K562 (cell line): Measurements from ENCODE around the gene SBNO1. TPM values are rescaled to one million over a fixed set of nuclear protein-coding genes. Genes with fewer than 3 reads are reported as not detected.

Experiments
- ATAC-seq: fragments of 200-7000 bp; cut with Tn5 transposase; 3 replicates; pipeline ENCODE4 v1.9.1; 2020; ENCODE audit warnings: moderate library complexity
- BruUV-seq: library from RNA; stranded (reverse); fragments of 400-500 nt; replicated peaks from 2 replicates; lab custom pipeline; 2021; lab: Mats Ljungman, UMichigan
- CTCF ChIA-PET: fragments of 300-600 bp; formaldehyde crosslinking; extraction: SDS; loops from one replicate; lab custom pipeline; 2021; ENCODE audit warnings: low intra/inter-chr PET ratio; lab: Yijun Ruan, JAX
- POLR2A ChIA-PET: fragments of 300-600, 350-650 bp; sonication (Branson Sonifier 250); formaldehyde crosslinking; extraction: SDS; loops from one replicate; lab custom pipeline; 2021; ENCODE audit warnings: antibody characterized with exemption, inconsistent platforms; lab: Yijun Ruan, JAX
- DNase-seq, 4 experiments: peaks; one replicate each; pipeline versions ENCODE4 v3.0.0 to v3.0.0-alpha.2; 2011 to 2018; ENCODE audit warnings: low spot score in 3 of 4, mixed read lengths in 3 of 4; ENCODE audit errors: extremely low read depth in 1 of 4
- FAIRE-seq: peaks from 2 replicates; lab custom pipeline; 2011; peaks lifted over from hg19 to GRCh38; lab: Jason Lieb, UNC
- H2AFZ ChIP-seq: 2 replicates; pipeline ENCODE4 v1.6.0; 2011; ENCODE audit warnings: low read depth, low read length, control low read depth, inconsistent platforms
- H3K27ac ChIP-seq: fragments of 200-600 bp; 3 replicates; pipeline ENCODE4 v1.8.0; 2011; ENCODE audit warnings: low read depth, mild to moderate bottlenecking, control low read depth, inconsistent platforms, low read length, moderate library complexity, mixed read lengths; ENCODE audit errors: extremely low read depth
- H3K27me3 ChIP-seq, 2 experiments: fragments of 300-600 bp in 1 of 2; 2 replicates in 1 of 2; 3 replicates in 1 of 2; pipeline versions ENCODE4 v1.6.0 to v1.8.0; 2011; ENCODE audit warnings: inconsistent platforms in 2 of 2, low read length in 2 of 2, mild to moderate bottlenecking in 1 of 2, mixed read lengths in 1 of 2, moderate library complexity in 1 of 2; ENCODE audit not compliant: control insufficient read depth in 2 of 2, insufficient read depth in 2 of 2
- H3K36me3 ChIP-seq: fragments of 300-600 bp; 3 replicates; pipeline ENCODE4 v1.8.0; 2011; ENCODE audit warnings: mild to moderate bottlenecking, low read length, inconsistent platforms; ENCODE audit not compliant: control insufficient read depth, insufficient read depth
- H3K4me1 ChIP-seq, 2 experiments: fragments of 200-600 bp in 1 of 2; replicated peaks in 1 of 2; 2 replicates in 1 of 2; 3 replicates in 1 of 2; pipeline versions ENCODE4 v1.5.1 to v1.8.0; 2011; ENCODE audit warnings: inconsistent platforms in 2 of 2, low read length in 2 of 2, mild to moderate bottlenecking in 1 of 2, mixed read lengths in 1 of 2, moderate library complexity in 1 of 2; ENCODE audit not compliant: control insufficient read depth in 2 of 2, insufficient read depth in 2 of 2
- H3K4me2 ChIP-seq: 2 replicates; pipeline ENCODE4 v1.6.1; 2011; ENCODE audit warnings: low read length, control low read depth, inconsistent platforms, mixed read lengths; ENCODE audit not compliant: insufficient read depth
- H3K4me3 ChIP-seq: fragments of 200-600 bp; sonication (generic), shearing (Covaris generic); 2 replicates; pipeline ENCODE4 v1.5.1; 2016; ENCODE audit warnings: control low read depth, inconsistent platforms
- H3K79me2 ChIP-seq: fragments of 200-600 bp; 3 replicates; pipeline ENCODE4 v1.8.0; 2011; ENCODE audit warnings: low read length, inconsistent platforms; ENCODE audit not compliant: control insufficient read depth, insufficient read depth
- H3K9ac ChIP-seq, 2 experiments: 2 replicates each; pipeline versions ENCODE4 v1.6.0 to v1.6.1; 2011; ENCODE audit warnings: low read depth in 2 of 2, low read length in 2 of 2, control low read depth in 1 of 2, inconsistent platforms in 1 of 2, mild to moderate bottlenecking in 1 of 2, mixed read lengths in 1 of 2; ENCODE audit not compliant: insufficient read depth in 1 of 2
- H3K9me1 ChIP-seq: one replicate; pipeline ENCODE4 v1.6.0; 2011; ENCODE audit warnings: inconsistent platforms, mild to moderate bottlenecking, low read length, moderate library complexity; ENCODE audit not compliant: control insufficient read depth, insufficient read depth
- H3K9me3 ChIP-seq: replicated peaks from 2 replicates; pipeline ENCODE4 v1.5.1; 2011; ENCODE audit warnings: low read depth, low read length, inconsistent platforms; ENCODE audit not compliant: control insufficient read depth, insufficient read depth
- H4K20me1 ChIP-seq: replicated peaks from 2 replicates; pipeline ENCODE4 v1.6.1; 2011; ENCODE audit warnings: low read length, inconsistent platforms, mixed read lengths; ENCODE audit not compliant: control insufficient read depth, insufficient read depth
- BCLAF1 ChIP-seq, 2 experiments: fragments of 450-650 bp in 1 of 2; IDR thresholded peaks; 2 replicates each; pipeline ENCODE4 v1.6.1; 2011 to 2017; ENCODE audit warnings: low read depth in 2 of 2, antibody characterized with exemption in 1 of 2, borderline replicate concordance in 1 of 2, low read length in 1 of 2, mild to moderate bottlenecking in 1 of 2, mixed read lengths in 1 of 2; ENCODE audit not compliant: control insufficient read depth in 1 of 2
- E2F8 ChIP-seq: fragments of 450-650 bp; IDR thresholded peaks from 2 replicates; pipeline ENCODE4 v1.7.1; 2018; ENCODE audit warnings: mild to moderate bottlenecking, low read depth; ENCODE audit not compliant: partially characterized antibody
- HSF4 ChIP-seq: fragments of 250-450 bp; sonication (Bioruptor Pico); IDR thresholded peaks from 2 replicates; pipeline ENCODE4 v2.1.2; 2022; ENCODE audit warnings: mild to moderate bottlenecking, moderate library complexity, borderline replicate concordance
- JUN ChIP-seq, 2 experiments: sonication (generic) in 1 of 2; formaldehyde crosslinking in 1 of 2; IDR thresholded peaks; 2 replicates each; pipeline versions ENCODE4 v1.6.1 to v1.8.0; 2012 to 2022; ENCODE audit warnings: borderline replicate concordance in 2 of 2, mild to moderate bottlenecking in 2 of 2, improper control_type of control experiment in 1 of 2, low read depth in 1 of 2, low read length in 1 of 2, missing genetic modification reagents in 1 of 2
- MAZ ChIP-seq, 2 experiments: fragments of 450-650 bp in 1 of 2; sonication (generic) in 1 of 2; formaldehyde crosslinking; IDR thresholded peaks in 1 of 2; conservative IDR thresholded peaks in 1 of 2; 2 replicates each; pipeline versions ENCODE4 v1.4.0 to v1.5.0; 2020; ENCODE audit warnings: mild to moderate bottlenecking in 1 of 2, missing genetic modification reagents in 1 of 2
- NR2C2 ChIP-seq, 2 experiments: fragments of 200-800 bp in 1 of 2; sonication (Bioruptor generic) in 1 of 2; sonication (generic) in 1 of 2; formaldehyde crosslinking in 1 of 2; IDR thresholded peaks; 2 replicates each; pipeline versions ENCODE4 v1.6.1 to v1.8.0; 2016 to 2022; ENCODE audit warnings: mild to moderate bottlenecking in 1 of 2, missing compliant biosample characterization in 1 of 2, missing genetic modification characterization in 1 of 2, missing genetic modification reagents in 1 of 2
- ZBTB11 ChIP-seq, 3 experiments: fragments of 200-800 bp in 1 of 3; fragments of 250-450 bp in 1 of 3; fragments of 450-650 bp in 1 of 3; sonication (Bioruptor Pico) in 1 of 3; sonication (Bioruptor generic) in 1 of 3; formaldehyde crosslinking in 1 of 3; IDR thresholded peaks; 2 replicates each; pipeline versions ENCODE4 v1.6.1 to v1.8.0; 2016 to 2022; ENCODE audit warnings: mild to moderate bottlenecking in 2 of 3, missing genetic modification characterization in 2 of 3, missing compliant biosample characterization in 1 of 3, moderate library complexity in 1 of 3
- ZNF3 ChIP-seq: fragments of 250-450 bp; sonication (Bioruptor Pico); IDR thresholded peaks from 2 replicates; pipeline ENCODE4 v1.5.0; 2021; ENCODE audit warnings: mild to moderate bottlenecking, moderate library complexity
- ZNF408 ChIP-seq: fragments of 250-450 bp; sonication (Bioruptor Pico); IDR thresholded peaks from 2 replicates; pipeline ENCODE4 v1.4.0; 2020; ENCODE audit warnings: low read depth, mild to moderate bottlenecking, moderate library complexity
- ZNF57 ChIP-seq: fragments of 450-650 bp; formaldehyde crosslinking; IDR thresholded peaks from 2 replicates; pipeline ENCODE4 v1.4.0; 2020; ENCODE audit warnings: mild to moderate bottlenecking, moderate library complexity
- ZZZ3 ChIP-seq: fragments of 450-650 bp; IDR thresholded peaks from 2 replicates; pipeline ENCODE4 v1.6.1; 2016; ENCODE audit warnings: antibody characterized with exemption, mild to moderate bottlenecking, moderate library complexity
- WGBS: fragments of 100-300 bp; shearing (Covaris generic); methylation state at CpG from one replicate; pipeline ENCODE4 v1.1.6; 2016; ENCODE audit warnings: low coverage, mixed read lengths; ENCODE audit not compliant: insufficient coverage; ENCODE audit errors: missing lambda C conversion rate; 5-methylcytosine and 5-hydroxymethylcytosine counted together
- in situ Hi-C: fragments of 300-500 bp; cut with MboI; formaldehyde crosslinking; loops from 4 replicates; pipeline ENCODE4 v1.15.0; 2018; ENCODE audit warnings: inconsistent platforms, mixed read lengths
- intact Hi-C: fragments of 100-400 bp; cut with micrococcal nuclease; formaldehyde crosslinking; loops from 2 replicates; pipeline ENCODE4 v1.14.2; 2022
- polyA plus RNA-seq, 8 experiments: library from polyadenylated mRNA; depleted of rRNA in 4 of 8; stranded (reverse) in 5 of 8; unstranded in 3 of 8; fragments of >200 nt; fragmentation: Nextera tagmentation in 2 of 8; fragmentation: Illumina TruSeq in 1 of 8; extraction: Ambion mirVana in 2 of 8; extraction: Trizol in 1 of 8; gene quantifications; 2 replicates each; pipeline versions ENCODE4 v1.2.1 to v1.2.3, GENCODE V29; 2011 to 2014; ENCODE audit warnings: inconsistent platforms in 1 of 8, missing spikeins in 1 of 8
- total RNA-seq, 7 experiments: library from RNA; depleted of rRNA in 6 of 7; stranded (reverse); fragments of >200 nt in 6 of 7; fragmentation: Illumina TruSeq in 2 of 7; extraction: Trizol in 2 of 7; gene quantifications; 2 replicates each; pipeline versions ENCODE4 v1.2.1 to v1.2.3, GENCODE V29; 2011 to 2021; ENCODE audit warnings: low replicate concordance in 1 of 7

Gene SBNO1
- total and polyA plus RNA-seq, 9 of the 15 experiments (the other 6 are each of a cell fraction or from before 2014, with no cell fraction given): 14.9 to 77.1 (median 35.9) TPM

GRCh38 chr12:123329799-123330198, 34.8 kb downstream of the SBNO1 start:
- intact Hi-C loops (no loop called here), in situ Hi-C loops (no loop called here)
- no peaks in the 10 kb centered on the region for H3K9me1 ChIP-seq
- no peak overlapping the region for H3K9ac ChIP-seq
- H3K4me2 ChIP-seq: no peak overlapping the region
- BruUV-seq: no TSS peak
- H3K36me3 ChIP-seq: peaks cover 92% of the 10 kb centered on the region
- H3K9me3 ChIP-seq: no peaks in the 10 kb centered on the region
- no peak overlapping the region for H3K4me3 ChIP-seq
- no peaks in the 10 kb centered on the region for H3K4me1 ChIP-seq
- no peaks in the 10 kb centered on the region for H3K27me3 ChIP-seq
- FAIRE-seq (no peak), DNase-seq (no peak), ATAC-seq (no peak)
- H4K20me1 ChIP-seq: no peaks in the 10 kb centered on the region
- CTCF ChIA-PET: no interaction called here
- H3K27ac ChIP-seq: no peak overlapping the region
- H2AFZ ChIP-seq: no peak overlapping the region
- POLR2A ChIA-PET: no interaction called here
- H3K79me2 ChIP-seq: no peaks in the 10 kb centered on the region
- WGBS: 94% methylated on average over 1 of the region's 1 CpG
- TF ChIP-seq ZBTB11 (CRISPR knock-in tag; IDR thresholded peaks at IDR 0.05) (no peak), NR2C2 (CRISPR knock-in tag; IDR thresholded peaks at IDR 0.05) (no peak), NR2C2 (tag; IDR thresholded peaks at IDR 0.05) (no peak), ZNF57 (CRISPR knock-in tag) (no peak), JUN (IDR thresholded peaks at IDR 0.05; ENCODE audit: borderline replicate concordance, low read depth, low read length) (no peak), JUN (CRISPR knock-in tag; IDR thresholded peaks at IDR 0.05; ENCODE audit: borderline replicate concordance) (no peak), E2F8 (no peak), ZZZ3 (no peak), HSF4 (CRISPR knock-in tag) (no peak), ZNF3 (CRISPR knock-in tag) (no peak), ZNF408 (CRISPR knock-in tag) (no peak), MAZ (CRISPR knock-in tag; conservative IDR thresholded peaks at IDR 0.05 in 1 of 2, IDR thresholded peaks at IDR 0.05 in 1 of 2) (no peak), BCLAF1 (IDR thresholded peaks at IDR 0.05; ENCODE audit: borderline replicate concordance in 1 of 2, control insufficient read depth in 1 of 2, low read depth in 2 of 2, low read length in 1 of 2) (no peak)
